Measurements from ENCODE around the gene CARS2.

The CARS2 gene

GRCh38 chr13:110705826-110706569, at the start of gene CARS2 (continued):
- TF ChIP-seq ZBTB11 (tag by site-specific recombination; conservative IDR thresholded peaks at IDR 0.05; ENCODE audit: low read depth), result peak; percentile 59; the same call in 1 of the 2 replicates
- TF ChIP-seq ZNF10 (tag by site-specific recombination; IDR thresholded peaks at IDR 0.05), result 0 out of 2 replicates have a peak, but pooled peaks have one; percentile 57
- TF ChIP-seq ZNF169 (tag by site-specific recombination; IDR thresholded peaks at IDR 0.05), result no peak
- peak; percentile 93 for TF ChIP-seq HIC1 (tag by site-specific recombination; IDR thresholded peaks at IDR 0.05)
- TF ChIP-seq ZBTB44 (tag by site-specific recombination; IDR thresholded peaks at IDR 0.05), result 0 out of 2 replicates have a peak, but pooled peaks have one; percentile 9
- peak; percentile 96 for TF ChIP-seq ZBTB26 (tag by site-specific recombination; optimal IDR thresholded peaks at IDR 0.05)
- no peak for TF ChIP-seq SCRT1 (tag by site-specific recombination; IDR thresholded peaks at IDR 0.05; ENCODE audit: borderline replicate concordance)
- TF ChIP-seq KLF9 (tag by site-specific recombination; IDR thresholded peaks at IDR 0.05; ENCODE audit: low read depth), result peak; percentile 99
- 0 out of 2 replicates have a peak, but pooled peaks have one; percentile 49 for TF ChIP-seq ZNF2 (tag by site-specific recombination; IDR thresholded peaks at IDR 0.05)
- peak; percentile 44; the same call in 1 of the 2 replicates for TF ChIP-seq ZNF596 (tag by site-specific recombination; IDR thresholded peaks at IDR 0.05)
- TF ChIP-seq ZNF248 (tag by site-specific recombination; IDR thresholded peaks at IDR 0.05), result no peak
- TF ChIP-seq WT1 (tag by site-specific recombination; IDR thresholded peaks at IDR 0.05), result peak; percentile 76
- TF ChIP-seq ZNF394 (tag by site-specific recombination; IDR thresholded peaks at IDR 0.05; ENCODE audit: borderline replicate concordance), result 0 out of 2 replicates have a peak, but pooled peaks have one; percentile 13
- 0 out of 2 replicates have a peak, but pooled peaks have one; percentile 27 for TF ChIP-seq ZNF660 (tag by site-specific recombination; IDR thresholded peaks at IDR 0.05)
- peak; percentile 55 for TF ChIP-seq GLIS2 (tag by site-specific recombination; IDR thresholded peaks at IDR 0.05)
- TF ChIP-seq SP7 (tag by site-specific recombination; IDR thresholded peaks at IDR 0.05), result peak; percentile 84
- 0 out of 2 replicates have a peak, but pooled peaks have one; percentile 6 for TF ChIP-seq ZSCAN30 (tag by site-specific recombination; IDR thresholded peaks at IDR 0.05)
- TF ChIP-seq PRDM10 (tag by site-specific recombination; IDR thresholded peaks at IDR 0.05), result peak; percentile 30; the same call in 1 of the 2 replicates
- no peak for TF ChIP-seq ZNF404 (tag by site-specific recombination; IDR thresholded peaks at IDR 0.05)
- peak; percentile 84 for TF ChIP-seq ZFHX2 (tag by site-specific recombination; conservative IDR thresholded peaks at IDR 0.05)
- peak; percentile 96 for TF ChIP-seq ZBTB20 (tag by site-specific recombination; IDR thresholded peaks at IDR 0.05)
- peak; percentile 99 for TF ChIP-seq KLF1 (tag by site-specific recombination; IDR thresholded peaks at IDR 0.05)
- peak; percentile 95 for TF ChIP-seq KLF7 (tag by site-specific recombination; IDR thresholded peaks at IDR 0.05; ENCODE audit: borderline replicate concordance)
- peak; percentile 93 for TF ChIP-seq ZBTB8A (tag by site-specific recombination; IDR thresholded peaks at IDR 0.05)
- 0 out of 2 replicates have a peak, but pooled peaks have one; percentile 57 for TF ChIP-seq YY1 (tag by site-specific recombination; IDR thresholded peaks at IDR 0.05)

All from HEK293 (cell line).